K562 (cell line): ENCODE data around the gene NET1. TPM values are rescaled to one million over a fixed set of nuclear protein-coding genes. Genes with fewer than 3 reads are reported as not detected.
A peak's percentile ranks its signal among the peaks of the same experiment; 100 is the strongest.

Experiments
- ATF1 ChIP-seq, 2 experiments: fragments of 450-650 bp in 1 of 2; IDR thresholded peaks; 2 replicates each; pipeline ENCODE4 v1.6.1; 2016; ENCODE audit warnings: missing compliant biosample characterization in 1 of 2, missing genetic modification characterization in 1 of 2
- CSDE1 ChIP-seq, 2 experiments: fragments of 450-650 bp; IDR thresholded peaks; 2 replicates each; pipeline ENCODE4 v1.6.1; 2016; ENCODE audit warnings: mild to moderate bottlenecking in 1 of 2
- FOXK1 ChIP-seq: sonication (generic); formaldehyde crosslinking; IDR thresholded peaks from 2 replicates; pipeline ENCODE4 v1.8.0; 2022; ENCODE audit warnings: missing genetic modification reagents, mild to moderate bottlenecking, borderline replicate concordance
- PTTG1 ChIP-seq: fragments of 450-650 bp; IDR thresholded peaks from 2 replicates; pipeline ENCODE4 v1.6.1; 2016; ENCODE audit warnings: low read depth, mild to moderate bottlenecking, missing genetic modification characterization, missing compliant biosample characterization
- PYGO2 ChIP-seq: fragments of 450-650 bp; IDR thresholded peaks from 2 replicates; pipeline ENCODE4 v1.6.1; 2016; ENCODE audit warnings: mild to moderate bottlenecking, missing genetic modification characterization, moderate library complexity, missing compliant biosample characterization
- RCOR1 ChIP-seq, 2 experiments: IDR thresholded peaks; 2 replicates each; pipeline ENCODE4 v1.6.1; 2012; ENCODE audit warnings: low read depth in 2 of 2, low read length in 2 of 2, borderline replicate concordance in 1 of 2, improper control_type of control experiment in 1 of 2
- RNF2 ChIP-seq: sonication (generic); IDR thresholded peaks from 2 replicates; pipeline ENCODE4 v1.6.1; 2016
- SMARCB1 ChIP-seq: IDR thresholded peaks from 2 replicates; pipeline ENCODE4 v1.6.1; 2011; ENCODE audit warnings: improper control_type of control experiment, low read depth; ENCODE audit not compliant: insufficient read length
- SRSF7 ChIP-seq: fragments of 200-400 bp; formaldehyde crosslinking; optimal IDR thresholded peaks from 2 replicates; pipeline ENCODE3; 2017; ENCODE audit warnings: mild to moderate bottlenecking, low read depth, low read length
- XRCC3 ChIP-seq: fragments of 450-650 bp; IDR thresholded peaks from 2 replicates; pipeline ENCODE4 v1.6.1; 2017; ENCODE audit warnings: mild to moderate bottlenecking, moderate library complexity
- ZNF175 ChIP-seq: fragments of 200-800 bp; sonication (Bioruptor generic); IDR thresholded peaks from 2 replicates; pipeline ENCODE4 v1.6.1; 2016; ENCODE audit warnings: low read depth, mild to moderate bottlenecking, missing genetic modification characterization, missing compliant biosample characterization
- ZNF57 ChIP-seq: fragments of 450-650 bp; formaldehyde crosslinking; IDR thresholded peaks from 2 replicates; pipeline ENCODE4 v1.4.0; 2020; ENCODE audit warnings: mild to moderate bottlenecking, moderate library complexity
- ZNF583 ChIP-seq: fragments of 250-450 bp; sonication (Bioruptor Pico); IDR thresholded peaks from 2 replicates; pipeline ENCODE4 v1.4.0; 2020
- ZNF76 ChIP-seq: fragments of 250-450 bp; sonication (Bioruptor Pico); IDR thresholded peaks from 2 replicates; pipeline ENCODE4 v1.4.0; 2020; ENCODE audit warnings: mild to moderate bottlenecking, moderate library complexity, borderline replicate concordance
- ZSCAN29 ChIP-seq: fragments of 450-650 bp; IDR thresholded peaks from 2 replicates; pipeline ENCODE4 v1.6.1; 2017
- polyA plus RNA-seq, 8 experiments: library from polyadenylated mRNA; depleted of rRNA in 4 of 8; stranded (reverse) in 5 of 8; unstranded in 3 of 8; fragments of >200 nt; fragmentation: Nextera tagmentation in 2 of 8; fragmentation: Illumina TruSeq in 1 of 8; extraction: Ambion mirVana in 2 of 8; extraction: Trizol in 1 of 8; gene quantifications; 2 replicates each; pipeline versions ENCODE4 v1.2.1 to v1.2.3, GENCODE V29; 2011 to 2014; ENCODE audit warnings: inconsistent platforms in 1 of 8, missing spikeins in 1 of 8
- total RNA-seq, 7 experiments: library from RNA; depleted of rRNA in 6 of 7; stranded (reverse); fragments of >200 nt in 6 of 7; fragmentation: Illumina TruSeq in 2 of 7; extraction: Trizol in 2 of 7; gene quantifications; 2 replicates each; pipeline versions ENCODE4 v1.2.1 to v1.2.3, GENCODE V29; 2011 to 2021; ENCODE audit warnings: low replicate concordance in 1 of 7
- TF ChIP-seq, protein P1 (sequence below): fragments of 200-400 bp; formaldehyde crosslinking; IDR thresholded peaks from 2 replicates; pipeline ENCODE4 v1.6.1; 2017; ENCODE audit warnings: mild to moderate bottlenecking, low read depth, low read length, moderate library complexity
- TF ChIP-seq, protein P2 (sequence below): fragments of 250-450 bp; sonication (Bioruptor Pico); IDR thresholded peaks from 2 replicates; pipeline ENCODE4 v1.5.0; 2021
- TF ChIP-seq, protein P3 (sequence below): fragments of 250-450 bp; sonication (Bioruptor Pico); IDR thresholded peaks from 2 replicates; pipeline ENCODE4 v1.8.0; 2022; ENCODE audit warnings: inconsistent platforms
- TF ChIP-seq, protein P4 (sequence below): sonication (generic); formaldehyde crosslinking; IDR thresholded peaks from 2 replicates; pipeline ENCODE4 v1.8.1; 2023; ENCODE audit warnings: missing genetic modification reagents, mild to moderate bottlenecking, borderline replicate concordance

Gene NET1
- total and polyA plus RNA-seq, 9 of the 15 experiments (the other 6 are each of a cell fraction or from before 2014, with no cell fraction given): 47.4 to 258 (median 106) TPM

DNA sequence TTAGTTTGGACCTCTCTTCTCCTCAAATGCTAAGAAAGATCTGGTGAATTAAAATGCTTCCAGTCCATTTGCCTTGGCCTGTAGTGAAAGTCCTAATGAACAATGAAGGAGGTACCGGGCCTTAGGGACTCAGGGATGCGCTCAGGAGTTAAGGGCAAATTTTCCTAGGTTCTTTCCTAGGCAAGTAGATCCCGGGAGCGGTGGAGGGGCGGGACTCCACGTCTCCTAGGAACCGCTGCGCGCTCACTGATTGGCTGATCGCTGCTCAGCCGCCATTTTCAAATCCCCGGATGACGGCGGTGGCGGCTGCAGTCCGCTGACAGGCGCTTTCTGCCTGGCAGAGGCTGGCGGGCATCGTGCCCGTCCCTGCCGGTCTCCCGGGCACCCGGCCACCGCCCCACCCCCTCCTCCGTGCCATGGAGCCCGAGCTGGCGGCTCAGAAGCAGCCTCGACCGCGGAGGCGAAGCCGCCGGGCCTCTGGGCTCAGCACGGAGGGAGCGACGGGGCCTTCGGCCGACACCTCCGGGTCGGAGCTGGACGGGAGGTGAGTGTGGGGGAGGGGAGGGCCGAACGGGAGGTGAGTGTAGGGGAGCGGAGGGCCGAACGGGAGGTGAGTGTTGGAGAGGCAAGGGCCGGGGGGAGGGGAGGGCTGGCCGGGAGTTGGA, at the start of gene NET1 (continued):
- TF ChIP-seq ZNF76 (no peak), ZNF175 (no peak), XRCC3 (no peak), PYGO2 (tag) (no peak), ZNF583 (no peak), FOXK1 (no peak), PTTG1 (tag) (no peak), RNF2 (no peak), SMARCB1 (no peak), CSDE1 (IDR thresholded peaks at IDR 0.05) (peak in 1 of 2 experiments; percentile 61; a peak in 1 of 4 replicates), ZNF57 (CRISPR knock-in tag) (no peak), SRSF7 (no peak), RCOR1 (IDR thresholded peaks at IDR 0.05; ENCODE audit: borderline replicate concordance in 1 of 2, low read depth in 2 of 2, low read length in 2 of 2) (no peak), ATF1 (CRISPR knock-in tag; IDR thresholded peaks at IDR 0.05) (no peak), ATF1 (tag; IDR thresholded peaks at IDR 0.05) (peak; percentile 53; the same call in 1 of the 2 replicates), ZSCAN29 (no peak)
- TF ChIP-seq, protein P1, sequence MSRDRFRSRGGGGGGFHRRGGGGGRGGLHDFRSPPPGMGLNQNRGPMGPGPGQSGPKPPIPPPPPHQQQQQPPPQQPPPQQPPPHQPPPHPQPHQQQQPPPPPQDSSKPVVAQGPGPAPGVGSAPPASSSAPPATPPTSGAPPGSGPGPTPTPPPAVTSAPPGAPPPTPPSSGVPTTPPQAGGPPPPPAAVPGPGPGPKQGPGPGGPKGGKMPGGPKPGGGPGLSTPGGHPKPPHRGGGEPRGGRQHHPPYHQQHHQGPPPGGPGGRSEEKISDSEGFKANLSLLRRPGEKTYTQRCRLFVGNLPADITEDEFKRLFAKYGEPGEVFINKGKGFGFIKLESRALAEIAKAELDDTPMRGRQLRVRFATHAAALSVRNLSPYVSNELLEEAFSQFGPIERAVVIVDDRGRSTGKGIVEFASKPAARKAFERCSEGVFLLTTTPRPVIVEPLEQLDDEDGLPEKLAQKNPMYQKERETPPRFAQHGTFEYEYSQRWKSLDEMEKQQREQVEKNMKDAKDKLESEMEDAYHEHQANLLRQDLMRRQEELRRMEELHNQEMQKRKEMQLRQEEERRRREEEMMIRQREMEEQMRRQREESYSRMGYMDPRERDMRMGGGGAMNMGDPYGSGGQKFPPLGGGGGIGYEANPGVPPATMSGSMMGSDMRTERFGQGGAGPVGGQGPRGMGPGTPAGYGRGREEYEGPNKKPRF: no peak
- TF ChIP-seq, protein P2, sequence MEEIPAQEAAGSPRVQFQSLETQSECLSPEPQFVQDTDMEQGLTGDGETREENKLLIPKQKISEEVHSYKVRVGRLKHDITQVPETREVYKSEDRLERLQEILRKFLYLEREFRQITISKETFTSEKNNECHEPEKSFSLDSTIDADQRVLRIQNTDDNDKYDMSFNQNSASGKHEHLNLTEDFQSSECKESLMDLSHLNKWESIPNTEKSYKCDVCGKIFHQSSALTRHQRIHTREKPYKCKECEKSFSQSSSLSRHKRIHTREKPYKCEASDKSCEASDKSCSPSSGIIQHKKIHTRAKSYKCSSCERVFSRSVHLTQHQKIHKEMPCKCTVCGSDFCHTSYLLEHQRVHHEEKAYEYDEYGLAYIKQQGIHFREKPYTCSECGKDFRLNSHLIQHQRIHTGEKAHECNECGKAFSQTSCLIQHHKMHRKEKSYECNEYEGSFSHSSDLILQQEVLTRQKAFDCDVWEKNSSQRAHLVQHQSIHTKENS (CRISPR knock-in tag): no peak
- TF ChIP-seq, protein P3, sequence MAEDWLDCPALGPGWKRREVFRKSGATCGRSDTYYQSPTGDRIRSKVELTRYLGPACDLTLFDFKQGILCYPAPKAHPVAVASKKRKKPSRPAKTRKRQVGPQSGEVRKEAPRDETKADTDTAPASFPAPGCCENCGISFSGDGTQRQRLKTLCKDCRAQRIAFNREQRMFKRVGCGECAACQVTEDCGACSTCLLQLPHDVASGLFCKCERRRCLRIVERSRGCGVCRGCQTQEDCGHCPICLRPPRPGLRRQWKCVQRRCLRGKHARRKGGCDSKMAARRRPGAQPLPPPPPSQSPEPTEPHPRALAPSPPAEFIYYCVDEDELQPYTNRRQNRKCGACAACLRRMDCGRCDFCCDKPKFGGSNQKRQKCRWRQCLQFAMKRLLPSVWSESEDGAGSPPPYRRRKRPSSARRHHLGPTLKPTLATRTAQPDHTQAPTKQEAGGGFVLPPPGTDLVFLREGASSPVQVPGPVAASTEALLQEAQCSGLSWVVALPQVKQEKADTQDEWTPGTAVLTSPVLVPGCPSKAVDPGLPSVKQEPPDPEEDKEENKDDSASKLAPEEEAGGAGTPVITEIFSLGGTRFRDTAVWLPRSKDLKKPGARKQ (CRISPR knock-in tag): no peak
- TF ChIP-seq, protein P4, sequence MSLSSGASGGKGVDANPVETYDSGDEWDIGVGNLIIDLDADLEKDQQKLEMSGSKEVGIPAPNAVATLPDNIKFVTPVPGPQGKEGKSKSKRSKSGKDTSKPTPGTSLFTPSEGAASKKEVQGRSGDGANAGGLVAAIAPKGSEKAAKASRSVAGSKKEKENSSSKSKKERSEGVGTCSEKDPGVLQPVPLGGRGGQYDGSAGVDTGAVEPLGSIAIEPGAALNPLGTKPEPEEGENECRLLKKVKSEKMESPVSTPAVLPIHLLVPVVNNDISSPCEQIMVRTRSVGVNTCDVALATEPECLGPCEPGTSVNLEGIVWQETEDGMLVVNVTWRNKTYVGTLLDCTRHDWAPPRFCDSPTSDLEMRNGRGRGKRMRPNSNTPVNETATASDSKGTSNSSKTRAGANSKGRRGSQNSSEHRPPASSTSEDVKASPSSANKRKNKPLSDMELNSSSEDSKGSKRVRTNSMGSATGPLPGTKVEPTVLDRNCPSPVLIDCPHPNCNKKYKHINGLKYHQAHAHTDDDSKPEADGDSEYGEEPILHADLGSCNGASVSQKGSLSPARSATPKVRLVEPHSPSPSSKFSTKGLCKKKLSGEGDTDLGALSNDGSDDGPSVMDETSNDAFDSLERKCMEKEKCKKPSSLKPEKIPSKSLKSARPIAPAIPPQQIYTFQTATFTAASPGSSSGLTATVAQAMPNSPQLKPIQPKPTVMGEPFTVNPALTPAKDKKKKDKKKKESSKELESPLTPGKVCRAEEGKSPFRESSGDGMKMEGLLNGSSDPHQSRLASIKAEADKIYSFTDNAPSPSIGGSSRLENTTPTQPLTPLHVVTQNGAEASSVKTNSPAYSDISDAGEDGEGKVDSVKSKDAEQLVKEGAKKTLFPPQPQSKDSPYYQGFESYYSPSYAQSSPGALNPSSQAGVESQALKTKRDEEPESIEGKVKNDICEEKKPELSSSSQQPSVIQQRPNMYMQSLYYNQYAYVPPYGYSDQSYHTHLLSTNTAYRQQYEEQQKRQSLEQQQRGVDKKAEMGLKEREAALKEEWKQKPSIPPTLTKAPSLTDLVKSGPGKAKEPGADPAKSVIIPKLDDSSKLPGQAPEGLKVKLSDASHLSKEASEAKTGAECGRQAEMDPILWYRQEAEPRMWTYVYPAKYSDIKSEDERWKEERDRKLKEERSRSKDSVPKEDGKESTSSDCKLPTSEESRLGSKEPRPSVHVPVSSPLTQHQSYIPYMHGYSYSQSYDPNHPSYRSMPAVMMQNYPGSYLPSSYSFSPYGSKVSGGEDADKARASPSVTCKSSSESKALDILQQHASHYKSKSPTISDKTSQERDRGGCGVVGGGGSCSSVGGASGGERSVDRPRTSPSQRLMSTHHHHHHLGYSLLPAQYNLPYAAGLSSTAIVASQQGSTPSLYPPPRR: no peak
